Measurements from ENCODE around the gene ZBTB9. TPM values are rescaled to one million over a fixed set of nuclear protein-coding genes. Genes with fewer than 3 reads are reported as not detected.

ZBTB9 gene, protein sequence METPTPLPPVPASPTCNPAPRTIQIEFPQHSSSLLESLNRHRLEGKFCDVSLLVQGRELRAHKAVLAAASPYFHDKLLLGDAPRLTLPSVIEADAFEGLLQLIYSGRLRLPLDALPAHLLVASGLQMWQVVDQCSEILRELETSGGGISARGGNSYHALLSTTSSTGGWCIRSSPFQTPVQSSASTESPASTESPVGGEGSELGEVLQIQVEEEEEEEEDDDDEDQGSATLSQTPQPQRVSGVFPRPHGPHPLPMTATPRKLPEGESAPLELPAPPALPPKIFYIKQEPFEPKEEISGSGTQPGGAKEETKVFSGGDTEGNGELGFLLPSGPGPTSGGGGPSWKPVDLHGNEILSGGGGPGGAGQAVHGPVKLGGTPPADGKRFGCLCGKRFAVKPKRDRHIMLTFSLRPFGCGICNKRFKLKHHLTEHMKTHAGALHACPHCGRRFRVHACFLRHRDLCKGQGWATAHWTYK
- 3.7 TPM in 2 replicates for total RNA-seq

GRCh38 chr6:33454009-33454946 lies at the start of gene ZBTB9:
Gene ZBTB9 (plus strand): TSS chr6:33454576. CDS start chr6:33455101, 525 bp downstream.

DNA sequence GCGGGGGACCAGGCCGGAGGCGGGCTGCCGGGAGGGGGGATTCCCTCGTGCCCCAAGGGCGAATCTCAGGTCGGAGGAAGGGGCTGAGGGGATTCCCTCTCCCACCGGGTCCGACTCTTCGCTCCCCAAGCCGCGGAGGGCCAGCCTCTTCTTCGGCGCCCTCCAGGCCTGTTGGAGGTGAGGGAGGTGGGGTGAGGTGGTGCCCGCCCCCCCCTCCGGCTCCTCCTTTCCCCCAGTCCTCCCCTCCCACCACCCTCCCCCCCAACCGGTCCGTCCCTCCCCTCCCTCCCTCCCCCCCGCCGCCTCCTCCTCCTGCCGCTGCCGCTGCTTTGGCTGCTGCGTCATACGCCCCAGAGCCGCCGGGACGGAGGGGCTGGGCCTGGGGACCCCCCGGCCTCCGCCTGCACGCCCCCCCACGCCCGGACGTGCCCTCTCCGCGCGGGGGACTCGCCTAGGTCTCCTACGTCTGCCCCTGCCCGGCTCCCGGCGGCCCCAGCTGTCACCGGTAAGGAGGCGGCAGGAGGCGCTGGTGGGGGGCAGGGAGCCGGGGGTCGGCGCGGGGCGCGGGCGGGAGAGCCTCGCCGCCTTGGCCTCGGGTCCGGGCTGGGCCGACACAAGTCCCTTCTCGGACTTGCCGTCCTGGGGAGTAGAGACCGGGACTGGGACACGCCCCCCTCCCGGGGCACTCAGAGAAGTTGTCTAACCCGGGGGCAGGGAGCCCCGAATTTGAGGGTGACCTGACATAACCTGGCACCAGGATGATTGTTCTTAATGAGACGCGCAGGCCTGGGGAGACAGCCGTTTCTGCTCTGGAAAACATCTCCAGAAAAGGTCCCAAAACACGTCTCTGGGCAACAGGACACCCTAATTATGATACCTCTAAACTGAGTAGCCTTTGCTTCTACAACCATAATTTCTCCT lies 43.4 kb upstream of the ZBTB9 start, which contains the start of gene PHF1:
Gene PHF1 (plus strand): TSS at position 304 of the 921 bp plus-strand sequence. CDS start 1,250 bp downstream, outside the sequence.

DNA sequence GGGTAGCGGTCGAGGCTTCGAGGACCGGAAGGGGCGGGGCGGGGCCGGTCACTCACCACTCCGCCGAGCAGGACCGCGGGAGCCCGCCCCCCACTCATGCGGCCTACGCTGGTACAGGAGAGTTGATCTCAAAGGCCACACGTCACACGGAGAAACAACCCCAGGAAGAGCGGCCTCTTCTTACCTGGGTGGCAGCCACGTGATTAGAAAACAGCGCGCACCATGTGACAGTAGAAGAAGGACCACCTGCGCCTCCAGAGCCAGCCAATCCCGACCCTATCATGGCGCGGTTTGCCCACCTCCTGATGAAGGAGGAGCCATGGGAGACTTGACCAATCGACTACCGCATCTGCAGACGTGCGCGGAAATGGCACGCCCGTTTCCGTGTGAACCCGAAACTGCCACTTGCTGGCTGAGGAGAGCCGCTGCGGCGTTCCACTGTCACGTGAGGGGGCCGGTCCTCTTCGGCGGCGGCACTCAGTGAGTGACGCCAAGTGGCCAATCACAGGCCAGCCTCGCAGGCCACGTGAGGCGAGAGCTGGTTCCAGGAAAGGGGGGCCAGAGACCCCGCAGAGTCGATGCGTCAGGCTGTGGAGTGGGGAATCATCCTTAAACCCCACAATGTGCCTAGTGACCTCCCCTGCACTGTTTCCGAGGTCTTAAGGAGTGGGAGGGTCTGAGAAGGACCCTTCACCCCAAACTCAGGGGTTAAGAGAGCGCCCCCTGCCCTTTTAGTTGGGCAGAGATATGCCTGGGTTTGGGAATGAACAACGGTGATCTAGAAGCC lies 36.3 kb upstream of the ZBTB9 start, which contains the start of gene CUTA:
Gene CUTA (minus strand): TSS at position 205 of the 787 bp plus-strand sequence. CDS start 107 bp downstream, at position 98.

GRCh38 chr6:33419580-33420490 lies 34.5 kb upstream of the ZBTB9 start, which contains the start of gene SYNGAP1:
Gene SYNGAP1 (plus strand): TSS chr6:33420065. CDS start chr6:33420265, 200 bp downstream.

Other genes with a start within 250 kb of the ZBTB9 start
- gene HSD17B8, start 249.9 kb upstream of the ZBTB9 start, total RNA-seq, result 10.7 and 11.1 TPM in 2 replicates
- gene RING1, start 246.1 kb upstream of the ZBTB9 start, total RNA-seq, result 12.9 and 13.2 TPM in 2 replicates
- gene VPS52, start 182.7 kb upstream of the ZBTB9 start, total RNA-seq, result 29.3 and 29.9 TPM in 2 replicates
- 4,367 and 4,951 TPM in 2 replicates for gene RPS18, start 182.5 kb upstream of the ZBTB9 start, total RNA-seq
- 4.4 and 4.9 TPM in 2 replicates for gene B3GALT4, start 177.5 kb upstream of the ZBTB9 start, total RNA-seq
- gene WDR46, start 165.3 kb upstream of the ZBTB9 start, total RNA-seq, result 74.8 and 75.7 TPM in 2 replicates
- gene PFDN6, start 165.0 kb upstream of the ZBTB9 start, total RNA-seq, result 87.8 and 95.1 TPM in 2 replicates
- 25.7 and 26.8 TPM in 2 replicates for gene RGL2, start 155.6 kb upstream of the ZBTB9 start, total RNA-seq
- gene TAPBP, start 140.5 kb upstream of the ZBTB9 start, total RNA-seq, result 61.8 and 65.1 TPM in 2 replicates
- gene ZBTB22, start 136.8 kb upstream of the ZBTB9 start, total RNA-seq, result 14.4 and 15.6 TPM in 2 replicates
- 47.9 and 56.7 TPM in 2 replicates for gene DAXX, start 131.6 kb upstream of the ZBTB9 start, total RNA-seq
- 75.8 and 81.9 TPM in 2 replicates for gene KIFC1, start 62.8 kb upstream of the ZBTB9 start, total RNA-seq
- 24.1 and 29.6 TPM in 2 replicates for gene PHF1, start 43.6 kb upstream of the ZBTB9 start, total RNA-seq
- gene CUTA, start 36.5 kb upstream of the ZBTB9 start, total RNA-seq, result 317 and 380 TPM in 2 replicates
- 3.4 and 4.8 TPM in 2 replicates for gene SYNGAP1, start 34.5 kb upstream of the ZBTB9 start, total RNA-seq
- 8.3 and 8.9 TPM in 2 replicates for gene BAK1, start 125.7 kb downstream of the ZBTB9 start, total RNA-seq
- 24.5 and 25.2 TPM in 2 replicates for gene ITPR3, start 166.7 kb downstream of the ZBTB9 start, total RNA-seq